Activated naive CD8-positive, alpha-beta T cell treated with anti-CD3 and anti-CD28 coated beads, Interleukin-2, amount 10 ng/mL, durations not matched to agents 7 days and 5 days (primary cell): ENCODE results near the gene LYZL4. TPM values are rescaled to one million over a fixed set of nuclear protein-coding genes. Genes with fewer than 3 reads are reported as not detected.
A peak's percentile ranks its signal among the peaks of the same experiment; 100 is the strongest.

Experiments
- ATAC-seq: fragments of 150-1000 bp; cut with Tn5 transposase; one replicate; pipeline ENCODE4 v1.10.0; 2021; ENCODE audit warnings: low read depth, moderate library complexity
- POLR2A ChIA-PET: fragments of 350-600 bp; sonication (Branson Sonifier 250); formaldehyde crosslinking; loops from one replicate; lab custom pipeline; 2021; ENCODE audit warnings: antibody characterized with exemption; lab: Charles Lee
- DNase-seq: peaks from one replicate; pipeline ENCODE4 v3.0.0; 2021
- H3K27ac Mint-ChIP-seq: one replicate; pipeline ENCODE4 v1.8.0; 2022; ENCODE audit warnings: mild to moderate bottlenecking, mixed read lengths
- H3K27me3 Mint-ChIP-seq: one replicate; pipeline ENCODE4 v1.8.0; 2022; ENCODE audit warnings: mild to moderate bottlenecking, moderate library complexity, mixed read lengths
- H3K36me3 Mint-ChIP-seq: one replicate; pipeline ENCODE4 v1.8.0; 2021; ENCODE audit warnings: mild to moderate bottlenecking, mixed read lengths
- H3K4me1 Mint-ChIP-seq: one replicate; pipeline ENCODE4 v1.8.0; 2021; ENCODE audit warnings: mixed read lengths
- H3K4me3 Mint-ChIP-seq: one replicate; pipeline ENCODE4 v1.8.0; 2022; ENCODE audit warnings: mild to moderate bottlenecking, moderate library complexity, mixed read lengths
- H3K9me3 Mint-ChIP-seq: one replicate; pipeline ENCODE4 v1.8.0; 2021; ENCODE audit warnings: mixed read lengths
- total RNA-seq, 2 experiments: library from RNA; stranded (reverse); gene quantifications; one replicate each; pipeline ENCODE4 v1.2.3, GENCODE V29; 2021

LYZL4 gene
- not detected for total RNA-seq

DNA sequence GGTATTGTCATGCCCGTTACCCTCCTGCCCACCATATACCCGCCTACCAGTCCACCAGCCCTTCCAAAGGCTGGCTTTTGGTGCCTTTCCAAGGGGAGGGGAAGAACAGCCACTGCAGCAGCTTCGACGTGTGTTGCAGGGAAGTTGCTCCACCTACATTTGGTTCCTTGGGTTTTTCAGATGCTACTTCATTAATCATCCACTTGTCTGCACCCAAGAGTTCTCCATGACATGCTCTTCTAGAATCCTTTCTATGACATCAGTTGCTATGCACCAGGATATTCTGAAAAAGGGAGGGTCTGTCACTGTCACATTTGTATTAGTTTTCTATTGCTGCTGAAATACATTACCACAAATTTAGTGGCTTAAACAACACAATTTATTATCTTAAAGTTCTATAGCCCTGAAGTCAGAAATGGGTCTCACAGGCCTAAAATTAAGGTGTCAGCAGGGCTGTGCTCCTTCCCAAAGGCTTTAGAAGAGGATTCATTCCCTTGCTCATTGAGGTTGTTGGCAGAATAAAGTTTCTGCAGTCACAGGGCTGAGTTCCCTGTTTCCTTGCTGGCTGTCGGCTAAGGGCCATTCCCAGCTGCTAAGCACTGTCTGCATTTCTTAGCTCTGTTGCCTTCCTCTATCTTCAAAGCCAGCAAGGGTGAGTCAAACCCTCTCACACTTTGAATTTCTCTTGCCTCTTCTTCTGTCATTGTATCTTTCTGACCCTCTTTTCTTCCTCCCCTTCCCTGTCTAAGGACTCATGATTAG is at the start of gene LYZL4:
LYZL4 (minus strand) TSS at position 241 of the 762 bp plus-strand sequence. CDS start 3,359 bp downstream, outside the sequence.
- POLR2A ChIA-PET, result no interaction called here
- Mint-ChIP-seq H3K9me3 (peaks cover 1% of the 10 kb centered on the region), H3K4me1 (no peaks in the 10 kb centered on the region), H3K36me3 (peaks cover 1% of the 10 kb centered on the region), H3K27me3 (peaks cover 9% of the 10 kb centered on the region), H3K4me3 (no peak within 1 kb of the TSS), H3K27ac (no peak within 1 kb of the TSS)
- no peak for ATAC-seq
- no peak for DNase-seq

- DNase-seq (no peak), ATAC-seq (no peak)
- no peak overlapping the region for H3K27ac Mint-ChIP-seq
- POLR2A ChIA-PET, result no interaction called here
- H3K4me1 Mint-ChIP-seq, result no peaks in the 10 kb centered on the region
- no peak overlapping the region for H3K4me3 Mint-ChIP-seq
- H3K36me3 Mint-ChIP-seq, result no peaks in the 10 kb centered on the region
- peaks cover 2% of the 10 kb centered on the region for H3K9me3 Mint-ChIP-seq
- H3K27me3 Mint-ChIP-seq, result peaks cover 12% of the 10 kb centered on the region
Observed at GRCh38 chr3:42459151-42459550, 48.7 kb upstream of the LYZL4 start.

GRCh38 chr3:42456211-42456610 is 45.8 kb upstream of the LYZL4 start:
- DNase-seq, result no peak
- Mint-ChIP-seq H3K36me3 (no peaks in the 10 kb centered on the region), H3K27me3 (peaks cover 12% of the 10 kb centered on the region), H3K9me3 (peaks cover 4% of the 10 kb centered on the region), H3K4me1 (no peaks in the 10 kb centered on the region), H3K27ac (no peak overlapping the region), H3K4me3 (no peak overlapping the region)
- ATAC-seq, result no peak
- POLR2A ChIA-PET, result no interaction called here

GRCh38 chr3:42451546-42452230 is 41.3 kb upstream of the LYZL4 start:
- no peaks in the 10 kb centered on the region for H3K4me1 Mint-ChIP-seq
- ATAC-seq, result no peak
- H3K4me3 Mint-ChIP-seq, result no peak overlapping the region
- H3K27me3 Mint-ChIP-seq, result peaks cover 4% of the 10 kb centered on the region
- POLR2A ChIA-PET, result no interaction called here
- no peaks in the 10 kb centered on the region for H3K36me3 Mint-ChIP-seq
- DNase-seq, result no peak
- H3K27ac Mint-ChIP-seq, result no peak overlapping the region
- peaks cover 4% of the 10 kb centered on the region for H3K9me3 Mint-ChIP-seq

- Mint-ChIP-seq H3K4me3 (no peak overlapping the region), H3K4me1 (no peaks in the 10 kb centered on the region), H3K27me3 (peaks cover 2% of the 10 kb centered on the region), H3K36me3 (no peaks in the 10 kb centered on the region), H3K27ac (no peak overlapping the region), H3K9me3 (peaks cover 4% of the 10 kb centered on the region)
- no peak for DNase-seq
- POLR2A ChIA-PET, result no interaction called here
- no peak for ATAC-seq
Observed at GRCh38 chr3:42451116-42451515, 40.7 kb upstream of the LYZL4 start.

GRCh38 chr3:42450567-42450966 is 40.2 kb upstream of the LYZL4 start:
- H3K36me3 Mint-ChIP-seq, result no peaks in the 10 kb centered on the region
- POLR2A ChIA-PET, result no interaction called here

DNA sequence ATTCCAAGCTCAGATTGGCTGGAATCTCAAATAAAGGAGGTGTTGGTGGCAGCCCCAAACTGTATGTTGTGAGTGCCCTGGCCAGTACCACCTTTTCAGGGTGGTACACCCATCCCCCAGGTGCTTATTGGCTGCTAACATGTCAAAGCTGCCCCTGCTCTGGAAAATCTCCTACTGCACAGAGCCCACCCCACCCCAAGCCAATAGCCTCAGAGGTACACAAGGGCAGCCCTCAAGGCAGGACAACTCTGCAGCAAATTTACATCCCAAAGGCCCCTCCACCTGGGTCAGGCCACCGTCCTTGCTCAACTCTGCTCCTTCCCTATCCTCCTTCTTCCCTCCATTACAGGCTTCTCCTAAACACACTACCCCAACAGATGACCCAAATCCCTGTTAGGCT is 37.1 kb upstream of the LYZL4 start:
- POLR2A ChIA-PET, result no interaction called here
- H3K9me3 Mint-ChIP-seq, result no peaks in the 10 kb centered on the region
- H3K4me3 Mint-ChIP-seq, result no peak overlapping the region
- H3K4me1 Mint-ChIP-seq, result no peaks in the 10 kb centered on the region
- ATAC-seq, result no peak
- H3K36me3 Mint-ChIP-seq, result no peaks in the 10 kb centered on the region
- no peaks in the 10 kb centered on the region for H3K27me3 Mint-ChIP-seq
- no peak overlapping the region for H3K27ac Mint-ChIP-seq
- no peak for DNase-seq

More at GRCh38 chr3:42450567-42450966, 40.2 kb upstream of the LYZL4 start:
- DNase-seq, result no peak
- ATAC-seq, result no peak
- no peak overlapping the region for H3K27ac Mint-ChIP-seq
- no peaks in the 10 kb centered on the region for H3K4me1 Mint-ChIP-seq
- no peak overlapping the region for H3K4me3 Mint-ChIP-seq
- peaks cover 4% of the 10 kb centered on the region for H3K9me3 Mint-ChIP-seq
- peaks cover under 1% of the 10 kb centered on the region for H3K27me3 Mint-ChIP-seq

GRCh38 chr3:42446111-42447050 is 36.0 kb upstream of the LYZL4 start:
- ATAC-seq, result no peak

GRCh38 chr3:42443819-42444436 is 33.5 kb upstream of the LYZL4 start:
- POLR2A ChIA-PET, result no interaction called here
- Mint-ChIP-seq H3K4me1 (no peaks in the 10 kb centered on the region), H3K27ac (no peak overlapping the region), H3K36me3 (no peaks in the 10 kb centered on the region), H3K27me3 (peaks cover 3% of the 10 kb centered on the region), H3K4me3 (no peak overlapping the region), H3K9me3 (no peaks in the 10 kb centered on the region)
- peak; percentile 84 for DNase-seq
- peak; percentile 84 for ATAC-seq

More at GRCh38 chr3:42446111-42447050, 36.0 kb upstream of the LYZL4 start:
- no peak overlapping the region for H3K27ac Mint-ChIP-seq
- POLR2A ChIA-PET, result no interaction called here
- H3K4me1 Mint-ChIP-seq, result no peaks in the 10 kb centered on the region
- DNase-seq, result no peak
- H3K9me3 Mint-ChIP-seq, result no peaks in the 10 kb centered on the region
- no peaks in the 10 kb centered on the region for H3K36me3 Mint-ChIP-seq
- no peaks in the 10 kb centered on the region for H3K27me3 Mint-ChIP-seq
- no peak overlapping the region for H3K4me3 Mint-ChIP-seq

GRCh38 chr3:42443292-42443691 is 32.9 kb upstream of the LYZL4 start:
- Mint-ChIP-seq H3K36me3 (no peaks in the 10 kb centered on the region), H3K4me1 (no peaks in the 10 kb centered on the region), H3K27ac (no peak overlapping the region), H3K9me3 (no peaks in the 10 kb centered on the region), H3K4me3 (no peak overlapping the region), H3K27me3 (peaks cover 3% of the 10 kb centered on the region)
- DNase-seq, result no peak
- POLR2A ChIA-PET, result no interaction called here
- ATAC-seq, result no peak

GRCh38 chr3:42442640-42443039 is 32.2 kb upstream of the LYZL4 start:
- Mint-ChIP-seq H3K9me3 (no peaks in the 10 kb centered on the region), H3K36me3 (no peaks in the 10 kb centered on the region), H3K4me3 (no peak overlapping the region), H3K4me1 (no peaks in the 10 kb centered on the region), H3K27me3 (peaks cover 3% of the 10 kb centered on the region), H3K27ac (no peak overlapping the region)
- DNase-seq (no peak), ATAC-seq (no peak)
- POLR2A ChIA-PET, result no interaction called here

- peaks cover 3% of the 10 kb centered on the region for H3K27me3 Mint-ChIP-seq
- no peaks in the 10 kb centered on the region for H3K9me3 Mint-ChIP-seq
- no peak overlapping the region for H3K4me3 Mint-ChIP-seq
- ATAC-seq (no peak), DNase-seq (no peak)
- no peaks in the 10 kb centered on the region for H3K36me3 Mint-ChIP-seq
- no peak overlapping the region for H3K27ac Mint-ChIP-seq
- POLR2A ChIA-PET, result no interaction called here
- no peaks in the 10 kb centered on the region for H3K4me1 Mint-ChIP-seq
Observed at GRCh38 chr3:42441791-42442190, 31.4 kb upstream of the LYZL4 start.

DNA sequence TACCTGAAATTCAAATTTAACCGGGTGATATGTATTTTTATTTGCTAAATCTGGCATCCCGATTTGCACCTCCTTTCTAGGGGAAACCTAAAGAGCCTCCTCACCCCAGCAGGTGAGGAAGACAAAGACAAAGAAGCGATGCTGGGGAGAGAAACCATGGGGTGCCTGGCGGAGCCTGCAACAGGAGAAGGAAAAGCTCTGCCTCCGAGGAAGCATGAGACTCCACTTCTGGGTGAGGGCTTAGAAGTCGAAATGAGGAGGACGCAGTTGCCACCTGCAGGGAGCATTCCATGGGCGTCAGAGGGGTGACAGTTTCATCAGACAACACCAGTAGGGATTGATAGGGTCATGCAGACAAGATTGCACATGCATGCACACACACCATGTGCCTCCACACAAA is 30.5 kb upstream of the LYZL4 start:
- no peaks in the 10 kb centered on the region for H3K36me3 Mint-ChIP-seq
- POLR2A ChIA-PET, result no interaction called here
- peaks cover 3% of the 10 kb centered on the region for H3K27me3 Mint-ChIP-seq
- no peaks in the 10 kb centered on the region for H3K9me3 Mint-ChIP-seq
- no peak for ATAC-seq
- no peak overlapping the region for H3K4me3 Mint-ChIP-seq
- no peak for DNase-seq
- no peaks in the 10 kb centered on the region for H3K4me1 Mint-ChIP-seq
- H3K27ac Mint-ChIP-seq, result no peak overlapping the region
